ENCODE results near the gene EYA3.

The EYA3 gene

DNA sequence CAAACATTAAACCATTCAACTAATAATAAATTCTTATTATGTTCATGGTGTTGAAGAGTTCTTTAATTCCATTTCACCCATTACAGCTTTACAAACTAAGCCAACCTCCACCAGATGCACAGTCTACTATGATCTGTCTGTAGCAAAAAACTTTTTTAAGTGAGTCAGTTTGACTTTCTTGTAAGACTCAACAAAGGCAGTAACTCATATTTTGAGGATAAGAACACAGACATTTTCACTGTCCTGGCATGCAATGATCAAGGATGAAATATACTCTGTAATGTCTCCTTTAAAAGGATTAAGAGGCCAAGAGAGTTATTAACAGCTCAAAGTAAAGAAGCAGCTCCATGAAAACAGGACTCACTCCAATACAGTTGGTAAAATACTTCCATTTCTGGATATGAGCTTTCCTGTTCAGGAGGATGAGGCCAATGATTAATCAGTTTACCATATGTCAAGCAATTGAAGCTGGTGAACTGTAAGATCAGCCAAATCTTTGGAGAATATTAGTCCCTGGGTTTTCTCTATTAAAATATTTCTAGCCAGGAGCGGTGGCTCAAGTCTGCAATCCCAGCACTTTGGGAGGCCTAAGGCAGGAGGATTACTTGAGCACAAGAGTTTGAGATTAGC is 108.1 kb downstream of the EYA3 start:
- Histone ChIP-seq H3K9ac (ENCODE audit: low read length) (no peak overlapping the region), H3K9me3 (replicated peaks; ENCODE audit: insufficient read depth, low read length) (no peaks in the 10 kb centered on the region), H4K20me1 (ENCODE audit: insufficient read depth, low read length) (no peaks in the 10 kb centered on the region)

DNA sequence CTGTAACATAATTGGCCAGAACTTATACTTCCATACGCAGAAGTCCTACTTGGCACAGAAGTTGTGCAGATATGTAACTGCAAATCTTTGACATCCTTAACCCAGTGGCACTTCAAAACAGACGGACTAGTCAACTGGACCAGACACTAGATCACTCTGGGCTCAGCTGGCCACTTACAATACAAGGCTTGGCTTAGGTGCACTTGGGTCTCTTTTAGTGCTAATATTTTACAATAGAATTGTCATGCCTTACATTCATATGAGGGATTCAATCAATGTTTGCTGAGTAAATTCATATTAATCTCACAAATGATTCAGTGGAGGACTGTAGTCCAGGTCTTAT is 108.6 kb downstream of the EYA3 start:
- DNase-seq: no peak
- H3K9me3 ChIP-seq (replicated peaks; ENCODE audit: insufficient read depth, low read length): no peaks in the 10 kb centered on the region
- no peaks in the 10 kb centered on the region; the same call in 1 of the 2 replicates for H3F3A ChIP-seq (ENCODE audit: insufficient read depth, low read length)
- TF ChIP-seq EZH2 (optimal IDR thresholded peaks at IDR 0.05; ENCODE audit: low read depth, low read length): no peak
- no peaks in the 10 kb centered on the region for H3K36me3 ChIP-seq (replicated peaks; ENCODE audit: insufficient read depth, low read length)
- no peak overlapping the region for H3K4me3 ChIP-seq (ENCODE audit: low read length)
- no peak overlapping the region for H3K27ac ChIP-seq (ENCODE audit: low read length)
- H3K4me1 ChIP-seq (ENCODE audit: low read length): no peaks in the 10 kb centered on the region
- no peaks in the 10 kb centered on the region for H4K20me1 ChIP-seq (ENCODE audit: insufficient read depth, low read length)
- H3K9me2 ChIP-seq (replicated peaks; ENCODE audit: insufficient read depth, low read length): no peaks in the 10 kb centered on the region
- H3K27me3 ChIP-seq (replicated peaks; ENCODE audit: insufficient read depth, low read length): no peaks in the 10 kb centered on the region
- H2AFZ ChIP-seq (ENCODE audit: low read length): no peak overlapping the region
- H3K79me2 ChIP-seq (ENCODE audit: low read length): no peaks in the 10 kb centered on the region
- no peak overlapping the region for H3K4me2 ChIP-seq (ENCODE audit: low read depth, low read length)
- H3K9ac ChIP-seq (ENCODE audit: low read length): no peak overlapping the region

More for the DNA sequence above, 108.1 kb downstream of the EYA3 start:
- no peak for DNase-seq
- Histone ChIP-seq H3K4me3 (ENCODE audit: low read length) (no peak overlapping the region), H2AFZ (ENCODE audit: low read length) (no peak overlapping the region), H3K79me2 (ENCODE audit: low read length) (no peaks in the 10 kb centered on the region), H3K27ac (ENCODE audit: low read length) (no peak overlapping the region), H3K9me2 (replicated peaks; ENCODE audit: insufficient read depth, low read length) (no peaks in the 10 kb centered on the region), H3F3A (ENCODE audit: insufficient read depth, low read length) (no peaks in the 10 kb centered on the region; the same call in 1 of the 2 replicates), H3K27me3 (replicated peaks; ENCODE audit: insufficient read depth, low read length) (no peaks in the 10 kb centered on the region), H3K4me2 (ENCODE audit: low read depth, low read length) (no peak overlapping the region), H3K4me1 (ENCODE audit: low read length) (no peaks in the 10 kb centered on the region), H3K36me3 (replicated peaks; ENCODE audit: insufficient read depth, low read length) (no peaks in the 10 kb centered on the region)
- TF ChIP-seq EZH2 (optimal IDR thresholded peaks at IDR 0.05; ENCODE audit: low read depth, low read length): no peak
- TF ChIP-seq EZH2phosphoT487 (IDR thresholded peaks at IDR 0.05; ENCODE audit: low read length): no peak
- TF ChIP-seq, protein P1, sequence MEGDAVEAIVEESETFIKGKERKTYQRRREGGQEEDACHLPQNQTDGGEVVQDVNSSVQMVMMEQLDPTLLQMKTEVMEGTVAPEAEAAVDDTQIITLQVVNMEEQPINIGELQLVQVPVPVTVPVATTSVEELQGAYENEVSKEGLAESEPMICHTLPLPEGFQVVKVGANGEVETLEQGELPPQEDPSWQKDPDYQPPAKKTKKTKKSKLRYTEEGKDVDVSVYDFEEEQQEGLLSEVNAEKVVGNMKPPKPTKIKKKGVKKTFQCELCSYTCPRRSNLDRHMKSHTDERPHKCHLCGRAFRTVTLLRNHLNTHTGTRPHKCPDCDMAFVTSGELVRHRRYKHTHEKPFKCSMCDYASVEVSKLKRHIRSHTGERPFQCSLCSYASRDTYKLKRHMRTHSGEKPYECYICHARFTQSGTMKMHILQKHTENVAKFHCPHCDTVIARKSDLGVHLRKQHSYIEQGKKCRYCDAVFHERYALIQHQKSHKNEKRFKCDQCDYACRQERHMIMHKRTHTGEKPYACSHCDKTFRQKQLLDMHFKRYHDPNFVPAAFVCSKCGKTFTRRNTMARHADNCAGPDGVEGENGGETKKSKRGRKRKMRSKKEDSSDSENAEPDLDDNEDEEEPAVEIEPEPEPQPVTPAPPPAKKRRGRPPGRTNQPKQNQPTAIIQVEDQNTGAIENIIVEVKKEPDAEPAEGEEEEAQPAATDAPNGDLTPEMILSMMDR (IDR thresholded peaks at IDR 0.05; ENCODE audit: low read length): no peak

DNA sequence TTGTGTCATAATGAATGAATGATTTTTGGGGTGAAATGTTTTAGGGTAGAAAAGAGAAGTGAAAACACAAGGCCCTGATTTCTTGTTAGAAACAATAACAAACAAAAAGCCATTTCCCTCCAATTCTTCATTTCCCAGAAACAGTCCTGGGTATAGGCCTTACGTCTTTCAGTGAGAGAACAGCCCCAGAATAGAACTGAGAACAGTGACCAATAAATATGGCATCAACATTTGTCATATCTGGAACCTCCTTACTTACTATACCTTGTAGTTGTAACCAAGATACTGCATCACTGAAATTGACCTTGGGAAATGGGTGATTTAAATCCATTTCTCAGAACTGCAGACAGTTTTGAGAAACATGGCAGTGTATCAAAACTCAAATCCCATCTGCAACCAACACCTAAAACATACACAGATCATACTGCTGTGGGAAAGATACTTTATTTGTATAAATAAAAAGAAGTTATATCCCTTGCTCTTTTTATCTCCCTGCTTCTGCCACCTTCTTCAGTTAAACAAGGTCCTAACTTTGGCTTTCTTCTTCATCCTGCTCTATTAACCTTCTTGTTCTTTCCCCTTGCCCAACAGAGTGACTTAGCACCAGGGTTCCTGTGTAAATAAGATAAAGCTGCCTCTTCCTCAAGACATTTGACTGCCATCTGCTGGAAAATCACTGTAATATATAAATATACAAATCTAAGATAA is 109.1 kb downstream of the EYA3 start:
- peak; percentile 52 for DNase-seq

More for the DNA sequence above, 109.1 kb downstream of the EYA3 start:
- H3K9me2 ChIP-seq (replicated peaks; ENCODE audit: insufficient read depth, low read length): no peaks in the 10 kb centered on the region
- H3K4me2 ChIP-seq (ENCODE audit: low read depth, low read length): no peak overlapping the region
- H3K9ac ChIP-seq (ENCODE audit: low read length): no peak overlapping the region
- no peaks in the 10 kb centered on the region for H4K20me1 ChIP-seq (ENCODE audit: insufficient read depth, low read length)
- no peaks in the 10 kb centered on the region for H3K9me3 ChIP-seq (replicated peaks; ENCODE audit: insufficient read depth, low read length)
- H3K4me3 ChIP-seq (ENCODE audit: low read length): no peak overlapping the region
- H2AFZ ChIP-seq (ENCODE audit: low read length): no peak overlapping the region
- no peaks in the 10 kb centered on the region; the same call in 1 of the 2 replicates for H3F3A ChIP-seq (ENCODE audit: insufficient read depth, low read length)
- no peak for TF ChIP-seq EZH2 (optimal IDR thresholded peaks at IDR 0.05; ENCODE audit: low read depth, low read length)
- TF ChIP-seq, protein P1 (IDR thresholded peaks at IDR 0.05; ENCODE audit: low read length): peak; percentile 38
- no peaks in the 10 kb centered on the region for H3K4me1 ChIP-seq (ENCODE audit: low read length)
- no peaks in the 10 kb centered on the region for H3K79me2 ChIP-seq (ENCODE audit: low read length)
- no peaks in the 10 kb centered on the region for H3K27me3 ChIP-seq (replicated peaks; ENCODE audit: insufficient read depth, low read length)
- no peak overlapping the region for H3K27ac ChIP-seq (ENCODE audit: low read length)
- H3K36me3 ChIP-seq (replicated peaks; ENCODE audit: insufficient read depth, low read length): no peaks in the 10 kb centered on the region

All from MM.1S (cell line).